Measurements from ENCODE around the gene GPR146. TPM values are rescaled to one million over a fixed set of nuclear protein-coding genes. Genes with fewer than 3 reads are reported as not detected.

GPR146 gene
- total and polyA plus RNA-seq, 8 donors: 6.3 to 18.9 (median 7.9) TPM

DNA sequence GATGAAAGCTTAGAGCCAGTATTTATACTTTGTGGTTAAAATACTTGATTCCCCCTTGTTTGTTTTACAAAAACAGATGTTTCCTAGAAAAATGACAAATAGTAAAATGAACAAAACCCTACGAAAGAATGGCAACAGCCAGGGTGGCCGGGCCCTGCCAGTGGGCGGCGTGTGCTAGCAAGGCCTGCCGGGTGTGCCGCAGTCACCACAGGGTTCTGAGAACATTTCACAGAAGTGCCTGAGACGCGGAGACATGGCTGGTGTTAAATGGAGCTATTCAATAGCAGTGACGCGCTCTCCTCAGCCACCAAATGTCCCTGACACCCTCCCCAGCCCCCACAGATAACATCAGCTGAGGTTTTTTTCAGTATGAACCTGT, 14.5 kb downstream of the GPR146 start:
- Histone ChIP-seq H3K27me3 (peaks cover 0 to 41% of the 10 kb centered on the region in 2 donors), H3K4me1 (peaks cover 13 to 50% of the 10 kb centered on the region in 2 donors), H3K9me3 (no peaks in the 10 kb centered on the region), H3K27ac (peak overlapping the region in 1 of 2 donors; percentile 33), H3K36me3 (peaks cover 0 to 14% of the 10 kb centered on the region in 2 donors), H3K4me3 (no peak overlapping the region)
- intact Hi-C loops (cut with DNase I): no loop called here
- ATAC-seq (no peak), DNase-seq (peak in 1 of 4 donors; percentile 54)
- TF ChIP-seq, protein P1, sequence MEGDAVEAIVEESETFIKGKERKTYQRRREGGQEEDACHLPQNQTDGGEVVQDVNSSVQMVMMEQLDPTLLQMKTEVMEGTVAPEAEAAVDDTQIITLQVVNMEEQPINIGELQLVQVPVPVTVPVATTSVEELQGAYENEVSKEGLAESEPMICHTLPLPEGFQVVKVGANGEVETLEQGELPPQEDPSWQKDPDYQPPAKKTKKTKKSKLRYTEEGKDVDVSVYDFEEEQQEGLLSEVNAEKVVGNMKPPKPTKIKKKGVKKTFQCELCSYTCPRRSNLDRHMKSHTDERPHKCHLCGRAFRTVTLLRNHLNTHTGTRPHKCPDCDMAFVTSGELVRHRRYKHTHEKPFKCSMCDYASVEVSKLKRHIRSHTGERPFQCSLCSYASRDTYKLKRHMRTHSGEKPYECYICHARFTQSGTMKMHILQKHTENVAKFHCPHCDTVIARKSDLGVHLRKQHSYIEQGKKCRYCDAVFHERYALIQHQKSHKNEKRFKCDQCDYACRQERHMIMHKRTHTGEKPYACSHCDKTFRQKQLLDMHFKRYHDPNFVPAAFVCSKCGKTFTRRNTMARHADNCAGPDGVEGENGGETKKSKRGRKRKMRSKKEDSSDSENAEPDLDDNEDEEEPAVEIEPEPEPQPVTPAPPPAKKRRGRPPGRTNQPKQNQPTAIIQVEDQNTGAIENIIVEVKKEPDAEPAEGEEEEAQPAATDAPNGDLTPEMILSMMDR (IDR thresholded peaks at IDR 0.05): no peak

- intact Hi-C loops (cut with DNase I): no loop called here
- Histone ChIP-seq H3K27ac (peak overlapping the region; percentile 59 to 61), H3K9me3 (no peaks in the 10 kb centered on the region), H3K27me3 (peaks cover 0 to 38% of the 10 kb centered on the region in 2 donors), H3K4me1 (peaks cover 12 to 44% of the 10 kb centered on the region in 2 donors), H3K36me3 (peaks cover 0 to 14% of the 10 kb centered on the region in 2 donors), H3K4me3 (no peak overlapping the region)
- DNase-seq (peak in 2 of 4 donors; percentile 79 to 83), ATAC-seq (peak; percentile 63)
- TF ChIP-seq, protein P1 (IDR thresholded peaks at IDR 0.05): no peak
Observed at GRCh38 chr7:1059200-1060091, 15.1 kb downstream of the GPR146 start.

GRCh38 chr7:1060315-1061072, 16.1 kb downstream of the GPR146 start:
- intact Hi-C loops (cut with DNase I): no loop called here
- no peak overlapping the region for H3K4me3 ChIP-seq
- H3K27ac ChIP-seq: peak overlapping the region; percentile 59 to 61
- TF ChIP-seq, protein P1 (IDR thresholded peaks at IDR 0.05): no peak
- H3K4me1 ChIP-seq: peaks cover 10 to 38% of the 10 kb centered on the region in 2 donors
- ATAC-seq (peak; percentile 20), DNase-seq (peak in 1 of 4 donors; percentile 81)
- no peaks in the 10 kb centered on the region for H3K9me3 ChIP-seq
- peaks cover 0 to 38% of the 10 kb centered on the region in 2 donors for H3K27me3 ChIP-seq
- peaks cover 0 to 14% of the 10 kb centered on the region in 2 donors for H3K36me3 ChIP-seq

DNA sequence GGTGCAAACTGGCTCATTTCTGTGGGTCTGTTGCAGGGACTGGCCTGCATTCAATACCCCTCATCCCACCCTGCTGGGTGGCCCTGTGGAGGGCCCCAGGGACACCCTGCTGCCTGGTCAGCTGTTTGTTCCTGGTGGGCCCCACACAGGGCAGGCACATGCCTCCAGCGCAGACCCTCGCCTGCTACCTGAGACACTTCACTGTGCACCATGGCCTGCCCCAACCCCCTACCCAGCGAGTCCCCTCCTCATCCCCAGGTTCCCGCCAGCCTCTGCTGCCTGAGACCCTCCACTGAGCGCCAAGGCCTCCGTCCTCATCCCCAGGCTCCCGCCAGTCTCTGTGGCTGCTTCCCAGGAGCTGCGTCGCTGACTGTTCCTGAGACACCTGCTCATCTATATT, 16.8 kb downstream of the GPR146 start:
- Histone ChIP-seq H3K27me3 (peaks cover 0 to 34% of the 10 kb centered on the region in 2 donors), H3K36me3 (peaks cover 0 to 14% of the 10 kb centered on the region in 2 donors), H3K27ac (peak overlapping the region in 1 of 2 donors; percentile 61), H3K9me3 (no peaks in the 10 kb centered on the region), H3K4me1 (peaks cover 11 to 38% of the 10 kb centered on the region in 2 donors), H3K4me3 (no peak overlapping the region)
- intact Hi-C loops (cut with DNase I): no loop called here
- ATAC-seq (no peak), DNase-seq (peak in 1 of 4 donors; percentile 74)
- TF ChIP-seq, protein P1 (IDR thresholded peaks at IDR 0.05): no peak

Measured in left lung (tissue), 10 donors.